Left ventricle myocardium inferior (tissue), 1 donor: ENCODE measurements around the gene DERL3. TPM values are rescaled to one million over a fixed set of nuclear protein-coding genes. Genes with fewer than 3 reads are reported as not detected.
A peak's percentile ranks its signal among the peaks of the same experiment; 100 is the strongest.
"Not testable (repeated sequence)": the region's sequence is repeated elsewhere in the genome, so short reads cannot be mapped to it uniquely, and the experiment has no call there.

Experiments used
- DNase-seq: peaks from one replicate; pipeline ENCODE4 v3.0.0-alpha.2; 2020
- H3K27ac ChIP-seq: fragments of 200-600 bp; replicated peaks from 2 replicates; pipeline ENCODE4 v1.8.0; 2021
- H3K27me3 ChIP-seq: fragments of 200-600 bp; 2 replicates; pipeline ENCODE4 v1.8.0; 2021; ENCODE audit warnings: low read depth
- H3K36me3 ChIP-seq: fragments of 200-600 bp; 2 replicates; pipeline ENCODE4 v1.8.0; 2021
- H3K4me1 ChIP-seq: fragments of 200-600 bp; 2 replicates; pipeline ENCODE4 v1.8.0; 2021
- H3K4me3 ChIP-seq: fragments of 200-600 bp; 2 replicates; pipeline ENCODE4 v1.8.0; 2021; ENCODE audit warnings: mild to moderate bottlenecking, moderate library complexity
- H3K9me3 ChIP-seq: fragments of 200-600 bp; replicated peaks from 2 replicates; pipeline ENCODE4 v1.8.0; 2021
- intact Hi-C: fragments of 100-400 bp; cut with micrococcal nuclease; formaldehyde crosslinking; loops from one replicate; pipeline ENCODE4 v1.11.0; 2022
- total RNA-seq: library from RNA; stranded (reverse); fragmentation: NEBNext Ultra II Directional; extraction: Animal tissue kit (Norgen Biotek cat#: 25700); gene quantifications from one replicate; pipeline ENCODE4 v1.2.1, GENCODE V29; 2021
- TF ChIP-seq, protein P1 (sequence below): fragments of 200-600 bp; IDR thresholded peaks from 2 replicates; pipeline ENCODE4 v1.8.0; 2021; ENCODE audit warnings: antibody characterized with exemption, mild to moderate bottlenecking, borderline replicate concordance
- donor health status: DM: no; HTN: yes; CAD: no; lungs with severe emphysema.

Gene DERL3
- total RNA-seq, 1 donor from 2014 or later, result 2.0 TPM

DNA sequence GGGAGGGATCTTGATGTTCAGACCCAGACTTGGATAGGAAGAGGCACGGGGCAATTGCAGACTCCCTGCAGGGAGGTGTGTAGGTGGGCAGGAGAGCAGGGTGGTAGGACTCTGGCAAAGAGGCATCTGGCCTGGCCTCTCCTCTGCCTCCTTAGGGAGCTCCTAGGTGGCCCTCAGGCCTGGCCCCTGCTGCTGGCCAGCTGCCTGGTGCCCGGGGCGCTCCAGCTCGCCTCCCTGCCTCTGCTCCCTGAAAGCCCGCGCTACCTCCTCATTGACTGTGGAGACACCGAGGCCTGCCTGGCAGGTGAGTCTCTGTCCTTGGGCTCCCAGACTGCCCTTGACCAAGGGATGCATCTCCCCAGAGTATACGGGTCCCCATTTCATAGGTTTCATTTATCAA, 38.8 kb upstream of the DERL3 start:
- Histone ChIP-seq H3K9me3 (no peaks in the 10 kb centered on the region), H3K4me3 (no peak overlapping the region), H3K36me3 (peaks cover 51% of the 10 kb centered on the region), H3K4me1 (peaks cover 13% of the 10 kb centered on the region), H3K27me3 (no peaks in the 10 kb centered on the region), H3K27ac (peak overlapping the region; percentile 65)
- TF ChIP-seq, protein P1, sequence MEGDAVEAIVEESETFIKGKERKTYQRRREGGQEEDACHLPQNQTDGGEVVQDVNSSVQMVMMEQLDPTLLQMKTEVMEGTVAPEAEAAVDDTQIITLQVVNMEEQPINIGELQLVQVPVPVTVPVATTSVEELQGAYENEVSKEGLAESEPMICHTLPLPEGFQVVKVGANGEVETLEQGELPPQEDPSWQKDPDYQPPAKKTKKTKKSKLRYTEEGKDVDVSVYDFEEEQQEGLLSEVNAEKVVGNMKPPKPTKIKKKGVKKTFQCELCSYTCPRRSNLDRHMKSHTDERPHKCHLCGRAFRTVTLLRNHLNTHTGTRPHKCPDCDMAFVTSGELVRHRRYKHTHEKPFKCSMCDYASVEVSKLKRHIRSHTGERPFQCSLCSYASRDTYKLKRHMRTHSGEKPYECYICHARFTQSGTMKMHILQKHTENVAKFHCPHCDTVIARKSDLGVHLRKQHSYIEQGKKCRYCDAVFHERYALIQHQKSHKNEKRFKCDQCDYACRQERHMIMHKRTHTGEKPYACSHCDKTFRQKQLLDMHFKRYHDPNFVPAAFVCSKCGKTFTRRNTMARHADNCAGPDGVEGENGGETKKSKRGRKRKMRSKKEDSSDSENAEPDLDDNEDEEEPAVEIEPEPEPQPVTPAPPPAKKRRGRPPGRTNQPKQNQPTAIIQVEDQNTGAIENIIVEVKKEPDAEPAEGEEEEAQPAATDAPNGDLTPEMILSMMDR, result no peak
- intact Hi-C loops, result no loop called here
- DNase-seq, result no peak

DNA sequence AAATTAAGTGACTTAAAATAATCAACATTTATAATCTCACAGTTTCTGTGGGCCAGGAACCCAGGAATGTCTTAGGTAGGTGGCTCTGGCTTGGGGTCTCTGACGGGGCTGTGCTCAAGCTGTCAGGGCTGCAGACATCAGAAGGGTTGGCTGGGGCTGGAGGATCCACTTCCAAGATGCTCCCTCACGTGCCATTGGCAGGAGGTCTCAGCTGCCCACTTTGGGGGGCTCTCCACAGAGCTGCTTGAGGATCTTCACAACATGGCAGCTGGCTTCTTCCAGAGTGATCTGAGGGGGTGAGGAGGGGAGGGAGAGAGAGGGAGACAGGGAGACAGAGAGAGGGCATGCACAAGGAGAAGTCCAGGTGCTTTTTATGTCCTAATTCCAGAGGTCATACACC, 37.0 kb upstream of the DERL3 start:
- TF ChIP-seq, protein P1, result no peak
- H3K4me1 ChIP-seq, result peaks cover 13% of the 10 kb centered on the region
- peaks cover 44% of the 10 kb centered on the region for H3K36me3 ChIP-seq
- H3K4me3 ChIP-seq, result no peak overlapping the region
- DNase-seq, result no peak
- H3K27me3 ChIP-seq, result no peaks in the 10 kb centered on the region
- H3K27ac ChIP-seq, result no peak overlapping the region
- intact Hi-C loops, result no loop called here
- H3K9me3 ChIP-seq, result no peaks in the 10 kb centered on the region

DNA sequence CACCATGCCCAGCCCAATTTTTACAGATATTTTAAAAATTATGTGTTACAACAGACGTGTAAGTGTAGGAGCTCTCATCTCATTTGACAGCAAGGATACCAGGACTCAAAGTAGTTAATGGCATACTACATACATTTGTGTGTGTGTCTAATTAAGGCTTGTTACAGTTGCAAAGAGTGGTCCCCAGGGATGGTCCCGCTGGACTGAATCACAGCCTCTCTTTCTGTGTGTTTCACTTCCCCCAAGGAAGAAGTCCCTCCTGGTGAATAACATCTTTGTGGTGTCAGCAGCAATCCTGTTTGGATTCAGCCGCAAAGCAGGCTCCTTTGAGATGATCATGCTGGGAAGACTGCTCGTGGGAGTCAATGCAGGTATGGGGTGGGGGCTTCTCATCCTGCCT, 36.1 kb upstream of the DERL3 start:
- peaks cover 13% of the 10 kb centered on the region for H3K4me1 ChIP-seq
- H3K9me3 ChIP-seq, result no peaks in the 10 kb centered on the region
- no peak for DNase-seq
- no peak overlapping the region for H3K27ac ChIP-seq
- H3K27me3 ChIP-seq, result no peaks in the 10 kb centered on the region
- intact Hi-C loops, result no loop called here
- TF ChIP-seq, protein P1, result no peak
- H3K36me3 ChIP-seq, result peaks cover 50% of the 10 kb centered on the region
- no peak overlapping the region for H3K4me3 ChIP-seq

DNA sequence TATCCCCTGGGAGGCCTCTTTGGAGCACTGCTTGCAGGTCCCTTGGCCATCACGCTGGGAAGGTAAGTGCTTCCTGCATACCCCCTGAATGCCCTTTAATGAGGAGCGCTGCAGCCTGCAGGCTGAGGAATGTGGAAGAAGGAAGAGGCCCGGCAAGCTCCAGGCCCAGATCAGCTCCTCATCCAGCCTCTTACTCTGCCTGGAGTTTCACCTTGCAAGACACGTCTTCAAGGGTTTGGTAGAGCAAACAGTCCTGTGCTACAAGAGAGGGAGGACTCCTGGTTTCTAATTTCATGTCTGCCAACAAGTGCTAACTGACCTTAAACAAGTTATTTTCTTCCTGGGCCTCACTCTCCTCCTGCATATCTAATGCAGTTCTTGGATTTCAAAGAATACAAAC, 29.8 kb upstream of the DERL3 start:
- H3K4me3 ChIP-seq, result no peak overlapping the region
- no peaks in the 10 kb centered on the region for H3K27me3 ChIP-seq
- no peaks in the 10 kb centered on the region for H3K9me3 ChIP-seq
- no peak overlapping the region for H3K27ac ChIP-seq
- peaks cover 16% of the 10 kb centered on the region for H3K4me1 ChIP-seq
- DNase-seq, result no peak
- TF ChIP-seq, protein P1, result no peak
- H3K36me3 ChIP-seq, result peaks cover 38% of the 10 kb centered on the region
- intact Hi-C loops, result no loop called here

DNA sequence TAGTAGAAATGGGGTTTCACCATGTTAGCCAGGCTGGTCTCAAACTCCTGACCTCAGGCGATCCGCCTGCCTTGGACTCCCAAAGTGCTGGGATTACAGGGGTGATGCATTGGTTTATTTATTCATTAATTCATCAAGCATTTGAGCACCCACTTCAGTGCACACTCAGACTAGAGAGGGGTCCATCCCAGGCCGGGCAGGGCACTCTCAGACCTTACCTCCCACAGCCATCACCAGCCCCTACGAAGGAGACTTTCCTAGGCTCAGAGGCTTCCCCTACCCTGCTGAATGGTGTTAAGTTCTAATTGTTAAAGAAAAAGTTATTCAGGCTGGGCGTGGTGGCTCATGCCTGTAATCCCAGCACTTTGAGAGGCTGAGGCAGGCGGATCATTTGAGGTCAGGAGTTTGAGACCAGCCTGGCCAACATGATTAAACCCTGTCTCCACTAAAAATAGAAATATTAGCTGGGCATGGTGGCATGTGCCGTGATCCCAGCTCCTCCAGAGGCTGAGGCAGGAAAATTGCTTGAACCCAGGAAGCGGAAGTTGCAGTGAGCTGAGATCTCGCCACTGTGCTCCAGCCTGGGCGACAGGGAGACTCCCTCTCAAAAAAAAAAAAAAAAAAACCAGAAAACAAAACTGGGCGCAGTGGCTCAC, 25.8 kb upstream of the DERL3 start:
- Histone ChIP-seq H3K27ac (peak overlapping the region; percentile 65), H3K4me1 (peaks cover 16% of the 10 kb centered on the region), H3K36me3 (peaks cover 30% of the 10 kb centered on the region)
- DNase-seq, H3K27me3 ChIP-seq, H3K4me3 ChIP-seq, H3K9me3 ChIP-seq, intact Hi-C loops: not testable (repeated sequence)

DNA sequence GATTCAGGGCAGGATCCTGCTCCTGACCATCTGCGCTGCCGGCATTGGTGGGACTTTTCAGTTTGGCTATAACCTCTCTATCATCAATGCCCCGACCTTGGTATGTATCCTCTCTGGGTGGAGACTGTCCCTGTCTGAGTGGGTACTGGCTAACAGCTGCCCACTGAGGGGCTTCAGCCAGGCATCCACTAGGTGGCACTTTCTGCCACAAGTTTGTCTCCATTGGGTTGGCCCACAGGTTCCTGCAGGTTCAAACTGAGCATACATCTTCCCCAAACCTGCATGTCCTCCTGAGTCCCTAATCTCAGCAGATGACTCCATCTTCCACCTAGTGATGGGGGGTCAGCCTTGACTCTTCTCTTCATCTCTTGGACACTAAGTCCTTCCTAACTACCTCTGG, 23.3 kb upstream of the DERL3 start:
- no peaks in the 10 kb centered on the region for H3K27me3 ChIP-seq
- DNase-seq, result no peak
- TF ChIP-seq, protein P1, result peak; percentile 58
- H3K4me3 ChIP-seq, result no peak overlapping the region
- H3K36me3 ChIP-seq, result peaks cover 7% of the 10 kb centered on the region
- intact Hi-C loops, result no loop called here
- H3K9me3 ChIP-seq, result no peaks in the 10 kb centered on the region
- no peak overlapping the region for H3K27ac ChIP-seq
- H3K4me1 ChIP-seq, result peaks cover 38% of the 10 kb centered on the region

DNA sequence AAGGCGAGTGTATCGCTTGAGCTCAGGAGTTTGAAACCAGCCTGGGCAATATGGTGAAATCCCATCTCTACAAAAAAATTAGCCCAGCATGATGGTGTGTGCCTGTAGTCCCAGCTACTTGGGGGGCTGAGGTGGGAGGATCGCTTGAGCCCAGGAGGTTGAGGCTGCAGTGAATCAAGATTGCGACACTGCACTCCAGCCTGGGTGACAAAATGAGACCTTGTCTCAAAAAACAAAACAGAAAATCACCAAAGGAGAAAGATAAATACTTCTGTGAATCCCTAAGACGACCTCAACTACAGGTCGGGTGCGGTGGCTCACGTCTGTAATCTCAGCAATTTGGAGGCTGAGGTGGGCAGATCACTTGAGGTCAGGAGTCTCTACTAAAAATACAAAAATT, 21.4 kb upstream of the DERL3 start:
- H3K4me3 ChIP-seq, DNase-seq, intact Hi-C loops, H3K27ac ChIP-seq, H3K27me3 ChIP-seq, H3K9me3 ChIP-seq, H3K36me3 ChIP-seq: not testable (repeated sequence)
- peaks cover 47% of the 10 kb centered on the region for H3K4me1 ChIP-seq
